HL-60/S4 treated with phorbol 12-myristate 13-acetate at 8.2 ng/mL for 4 days and 3 days (cell line): ENCODE measurements around the gene PTPN14.
"Not testable (repeated sequence)": the region's sequence is repeated elsewhere in the genome, so short reads cannot be mapped to it uniquely, and the experiment has no call there.

Experiments used
- in situ Hi-C: fragments of 300-500 bp; cut with MboI; formaldehyde crosslinking; loops from 2 replicates; pipeline ENCODE4 v1.15.0; 2022; ENCODE audit warnings: low sequenced_read_pairs

Gene PTPN14

GRCh38 chr1:214542275-214543199, 8.9 kb downstream of the PTPN14 start:
- in situ Hi-C loops: no loop called here

- in situ Hi-C loops: no loop called here
These were observed 9.7 kb downstream of the PTPN14 start for GRCh38 chr1:214541693-214542092.

- in situ Hi-C loops: no loop called here
These were observed 10.2 kb downstream of the PTPN14 start for GRCh38 chr1:214541206-214541605.

- in situ Hi-C loops: no loop called here
These were observed 11.1 kb downstream of the PTPN14 start for GRCh38 chr1:214540324-214540723.

- in situ Hi-C loops: no loop called here
These were observed 12.9 kb downstream of the PTPN14 start for GRCh38 chr1:214538496-214538895.

- in situ Hi-C loops: no loop called here
These were observed 13.4 kb downstream of the PTPN14 start for GRCh38 chr1:214537872-214538473.

- in situ Hi-C loops: no loop called here
These were observed 14.2 kb downstream of the PTPN14 start for GRCh38 chr1:214537219-214537618.

GRCh38 chr1:214532070-214532469, 19.3 kb downstream of the PTPN14 start:
- in situ Hi-C loops: no loop called here

GRCh38 chr1:214525535-214526019, 25.8 kb downstream of the PTPN14 start:
- in situ Hi-C loops: no loop called here

- in situ Hi-C loops: no loop called here
These were observed 26.6 kb downstream of the PTPN14 start for GRCh38 chr1:214524824-214525223.

- in situ Hi-C loops: no loop called here
These were observed 28.1 kb downstream of the PTPN14 start for GRCh38 chr1:214523124-214523824.

- in situ Hi-C loops: not testable (repeated sequence)
These were observed 29.9 kb downstream of the PTPN14 start for GRCh38 chr1:214521458-214521857.

GRCh38 chr1:214520544-214521165, 30.7 kb downstream of the PTPN14 start:
- in situ Hi-C loops: no loop called here

- in situ Hi-C loops: no loop called here
These were observed 33.0 kb downstream of the PTPN14 start for GRCh38 chr1:214518361-214518760.

GRCh38 chr1:214516434-214517326, 34.7 kb downstream of the PTPN14 start:
- in situ Hi-C loops: no loop called here

- in situ Hi-C loops: no loop called here
These were observed 35.6 kb downstream of the PTPN14 start for GRCh38 chr1:214515544-214516433.

- in situ Hi-C loops: no loop called here
These were observed 36.5 kb downstream of the PTPN14 start for GRCh38 chr1:214514819-214515383.

GRCh38 chr1:214514032-214514818, 37.2 kb downstream of the PTPN14 start:
- in situ Hi-C loops: no loop called here
